Mononuclear cell (primary cell): ENCODE measurements around the gene PPP2R2C. TPM values are rescaled to one million over a fixed set of nuclear protein-coding genes. Genes with fewer than 3 reads are reported as not detected.

Experiments used
- H3K27me3 ChIP-seq: 2 replicates; pipeline ENCODE4 v1.6.0; 2011; ENCODE audit warnings: low read length, control low read depth; ENCODE audit not compliant: insufficient read depth
- H3K4me1 ChIP-seq: 2 replicates; pipeline ENCODE4 v1.5.1; 2011; ENCODE audit warnings: mild to moderate bottlenecking, low read length, control low read depth; ENCODE audit not compliant: insufficient read depth
- H3K4me3 ChIP-seq: 2 replicates; pipeline ENCODE4 v1.5.1; 2011; ENCODE audit warnings: mild to moderate bottlenecking, low read length, moderate library complexity
- H3K9me3 ChIP-seq: 2 replicates; pipeline ENCODE4 v1.5.1; 2011; ENCODE audit warnings: low read depth, mild to moderate bottlenecking, control low read depth, low read length
- total RNA-seq: library from RNA; depleted of rRNA; stranded (reverse); fragments of >200 nt; gene quantifications from one replicate; pipeline ENCODE4 v1.2.3, GENCODE V29; 2012

Gene PPP2R2C
- total RNA-seq, 1 donor = not detected

DNA sequence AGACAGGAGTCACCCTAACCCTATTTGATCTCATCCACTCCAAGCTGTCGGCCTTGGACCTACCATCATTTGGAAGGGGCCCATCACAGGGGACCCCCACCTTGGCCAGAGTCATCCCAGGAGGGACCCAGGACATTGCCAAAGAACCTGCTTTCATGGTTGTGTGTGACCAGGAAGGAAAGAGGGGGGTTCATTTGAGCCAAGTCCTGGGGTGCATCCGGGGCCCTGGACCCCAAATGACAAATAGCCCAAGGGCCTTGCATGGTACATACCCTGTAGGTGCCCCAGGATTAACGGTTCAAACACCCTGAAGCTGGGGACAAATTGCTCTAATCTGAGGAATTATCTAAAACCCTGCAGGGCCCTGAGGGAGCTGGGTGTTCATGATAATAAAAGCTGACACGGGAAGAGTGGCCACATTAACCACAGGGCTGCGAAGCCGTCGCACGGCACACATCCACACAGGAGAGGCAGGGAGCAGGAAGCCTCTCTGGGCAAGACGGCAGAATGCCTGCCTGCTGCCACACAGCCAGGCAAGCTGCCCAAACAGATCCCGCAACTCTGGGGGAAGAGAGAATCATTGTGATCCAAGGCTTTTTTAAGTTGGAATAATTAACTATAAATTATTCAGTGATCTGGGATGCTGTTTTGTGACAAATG, 28.2 kb upstream of the PPP2R2C start:
- H3K9me3 ChIP-seq = peaks cover 20% of the 10 kb centered on the region
- no peaks in the 10 kb centered on the region for H3K27me3 ChIP-seq
- no peaks in the 10 kb centered on the region for H3K4me1 ChIP-seq
- no peak overlapping the region for H3K4me3 ChIP-seq

- peaks cover 6% of the 10 kb centered on the region for H3K9me3 ChIP-seq
- no peaks in the 10 kb centered on the region for H3K27me3 ChIP-seq
- no peak overlapping the region for H3K4me3 ChIP-seq
- no peaks in the 10 kb centered on the region for H3K4me1 ChIP-seq
Measured at GRCh38 chr4:6499238-6499600, 26.8 kb upstream of the PPP2R2C start.

- Histone ChIP-seq H3K4me3 (no peak overlapping the region), H3K9me3 (peaks cover under 1% of the 10 kb centered on the region), H3K27me3 (no peaks in the 10 kb centered on the region), H3K4me1 (no peaks in the 10 kb centered on the region)
Measured at GRCh38 chr4:6498511-6499237, 26.3 kb upstream of the PPP2R2C start.

GRCh38 chr4:6497796-6498195, 25.4 kb upstream of the PPP2R2C start:
- H3K9me3 ChIP-seq = no peaks in the 10 kb centered on the region
- no peaks in the 10 kb centered on the region for H3K27me3 ChIP-seq
- H3K4me3 ChIP-seq = no peak overlapping the region
- H3K4me1 ChIP-seq = no peaks in the 10 kb centered on the region

GRCh38 chr4:6495736-6496135, 23.3 kb upstream of the PPP2R2C start:
- no peaks in the 10 kb centered on the region for H3K27me3 ChIP-seq
- H3K4me1 ChIP-seq = no peaks in the 10 kb centered on the region
- H3K4me3 ChIP-seq = no peak overlapping the region
- no peaks in the 10 kb centered on the region for H3K9me3 ChIP-seq

GRCh38 chr4:6495296-6495590, 22.8 kb upstream of the PPP2R2C start:
- no peaks in the 10 kb centered on the region for H3K9me3 ChIP-seq
- no peak overlapping the region for H3K4me3 ChIP-seq
- no peaks in the 10 kb centered on the region for H3K4me1 ChIP-seq
- no peaks in the 10 kb centered on the region for H3K27me3 ChIP-seq

DNA sequence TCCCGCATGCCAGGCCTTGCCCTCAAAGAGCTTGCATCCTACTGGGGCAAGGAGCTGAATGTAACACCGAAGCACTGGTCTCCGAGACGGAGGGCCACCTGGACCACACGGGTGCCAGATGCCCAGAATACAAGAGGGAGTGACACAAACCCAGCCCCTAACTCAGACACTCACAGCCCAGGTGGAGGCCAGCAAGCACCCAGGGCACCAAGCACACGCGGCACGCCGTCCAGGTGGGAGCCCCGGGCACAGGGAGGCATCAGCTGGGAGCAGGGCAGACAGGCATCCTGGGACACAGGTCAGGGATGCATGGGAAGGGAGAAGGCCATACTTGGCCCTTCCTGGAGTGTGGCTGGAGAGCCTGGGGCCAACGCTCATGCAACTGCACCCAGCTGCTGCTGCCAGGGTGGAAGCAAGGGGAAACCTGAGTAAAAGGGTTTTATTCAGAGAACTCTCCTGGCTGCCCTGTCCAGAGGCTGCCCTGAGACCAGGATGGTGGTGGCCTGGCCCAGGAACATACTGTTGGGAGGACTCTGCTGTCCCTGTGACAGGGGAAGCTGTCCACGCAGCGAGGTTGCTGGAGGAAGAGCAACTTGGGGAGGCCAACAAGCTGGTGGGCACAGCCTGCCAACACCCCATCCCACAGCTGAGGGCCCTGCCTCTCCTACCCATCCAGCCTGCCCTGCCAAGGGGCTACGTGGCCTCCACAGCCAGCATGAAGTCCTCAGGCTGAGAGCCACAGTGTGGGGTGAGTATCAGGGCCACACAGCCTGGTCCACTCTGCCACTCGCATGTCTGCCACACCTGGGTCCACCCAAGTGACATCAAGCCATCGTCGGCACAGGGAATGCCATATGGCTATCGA, 22.2 kb upstream of the PPP2R2C start:
- H3K4me1 ChIP-seq = no peaks in the 10 kb centered on the region
- no peak overlapping the region for H3K4me3 ChIP-seq
- no peaks in the 10 kb centered on the region for H3K27me3 ChIP-seq
- H3K9me3 ChIP-seq = no peaks in the 10 kb centered on the region

- Histone ChIP-seq H3K9me3 (no peaks in the 10 kb centered on the region), H3K4me1 (no peaks in the 10 kb centered on the region), H3K4me3 (no peak overlapping the region), H3K27me3 (peaks cover 1% of the 10 kb centered on the region)
Measured at GRCh38 chr4:6493658-6494304, 21.4 kb upstream of the PPP2R2C start.

DNA sequence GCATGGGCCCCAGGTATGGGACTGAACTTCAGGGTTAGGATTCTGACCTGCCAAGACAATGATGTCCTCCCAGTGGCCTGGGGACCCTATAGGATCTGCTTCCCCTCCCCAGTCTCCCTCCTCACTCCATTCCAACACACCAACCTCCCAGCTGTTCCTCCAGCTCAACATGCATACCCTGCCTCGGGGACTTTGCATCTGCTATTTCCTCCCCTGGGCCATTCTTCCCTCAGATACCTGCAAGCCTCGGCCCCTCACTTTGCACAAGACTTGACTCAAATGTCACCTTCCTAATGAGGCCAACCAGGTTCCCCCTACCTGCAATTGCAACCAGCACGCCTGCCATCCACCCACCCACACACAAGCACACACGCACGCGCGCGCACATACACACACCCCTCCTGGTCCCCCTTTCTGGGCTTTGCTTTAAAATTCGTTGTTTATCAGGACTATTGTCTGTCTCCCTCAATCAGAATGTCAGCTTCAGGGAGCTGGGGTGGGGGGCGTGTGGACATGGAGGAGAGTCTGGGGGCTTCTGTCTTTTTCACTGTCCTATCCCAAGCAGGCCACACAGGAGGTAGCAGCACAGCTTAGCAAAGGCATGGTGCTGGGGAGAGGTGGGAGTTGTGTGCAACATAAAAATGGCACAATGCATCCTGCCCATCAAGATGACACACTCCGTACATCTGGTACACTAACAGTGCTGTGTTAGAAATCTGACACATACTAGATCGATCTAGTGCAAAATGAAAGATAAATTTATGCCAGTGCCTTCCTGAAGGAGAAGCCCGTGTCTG, 20.6 kb upstream of the PPP2R2C start:
- Histone ChIP-seq H3K27me3 (peaks cover 3% of the 10 kb centered on the region), H3K4me3 (no peak overlapping the region)

GRCh38 chr4:6492027-6492590, 19.7 kb upstream of the PPP2R2C start:
- H3K27me3 ChIP-seq = peaks cover 5% of the 10 kb centered on the region
- no peak overlapping the region for H3K4me3 ChIP-seq
- H3K9me3 ChIP-seq = no peaks in the 10 kb centered on the region
- H3K4me1 ChIP-seq = no peaks in the 10 kb centered on the region

More for the DNA sequence above, 20.6 kb upstream of the PPP2R2C start:
- no peaks in the 10 kb centered on the region for H3K9me3 ChIP-seq
- H3K4me1 ChIP-seq = no peaks in the 10 kb centered on the region

- Histone ChIP-seq H3K9me3 (no peaks in the 10 kb centered on the region), H3K27me3 (peaks cover 7% of the 10 kb centered on the region), H3K4me1 (no peaks in the 10 kb centered on the region), H3K4me3 (no peak overlapping the region)
Measured at GRCh38 chr4:6491235-6491634, 18.8 kb upstream of the PPP2R2C start.

GRCh38 chr4:6489927-6490326, 17.5 kb upstream of the PPP2R2C start:
- Histone ChIP-seq H3K4me3 (no peak overlapping the region), H3K9me3 (peaks cover under 1% of the 10 kb centered on the region), H3K4me1 (no peaks in the 10 kb centered on the region), H3K27me3 (peaks cover 11% of the 10 kb centered on the region)

GRCh38 chr4:6487466-6487865, 15.1 kb upstream of the PPP2R2C start:
- no peaks in the 10 kb centered on the region for H3K4me1 ChIP-seq
- peaks cover 17% of the 10 kb centered on the region for H3K27me3 ChIP-seq
- peaks cover 6% of the 10 kb centered on the region for H3K9me3 ChIP-seq
- no peak overlapping the region for H3K4me3 ChIP-seq

DNA sequence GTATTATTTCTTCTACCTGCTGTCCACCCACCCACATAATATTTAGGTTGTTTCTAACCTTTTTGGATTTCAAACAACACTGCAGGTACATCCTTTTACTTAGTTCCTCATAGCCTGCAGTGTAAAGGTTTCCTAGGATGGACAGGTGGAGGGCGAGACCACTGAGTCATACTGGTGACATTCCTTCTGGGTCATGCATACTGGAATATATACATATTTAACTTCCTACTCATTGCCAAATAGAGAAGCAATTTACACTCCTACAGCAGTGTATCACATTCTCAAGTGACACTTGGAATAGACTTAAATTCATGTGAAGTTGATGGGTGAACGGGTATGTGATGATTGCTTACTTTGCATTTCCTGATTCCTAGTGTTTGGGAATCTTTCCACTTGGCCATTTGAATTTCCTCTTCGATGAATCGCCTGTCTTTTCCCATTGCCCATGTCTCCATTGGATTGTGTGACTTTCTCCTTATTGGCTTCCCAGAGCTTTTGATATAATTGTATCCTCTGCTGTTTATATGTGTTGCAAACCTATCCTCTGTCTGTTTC, 8.2 kb upstream of the PPP2R2C start:
- Histone ChIP-seq H3K27me3 (peaks cover 15% of the 10 kb centered on the region), H3K4me3 (no peak overlapping the region), H3K9me3 (peaks cover 6% of the 10 kb centered on the region), H3K4me1 (no peaks in the 10 kb centered on the region)
